PC-3 (cell line): ENCODE results near the gene JPT1.

ENCODE experiments used
- CTCF ChIP-seq: fragments of 300-600 bp; sonication (generic); conservative IDR thresholded peaks from 2 replicates; pipeline ENCODE4 v1.5.1; 2017; ENCODE audit warnings: antibody characterized with exemption, low read depth, mild to moderate bottlenecking, low read length
- EZH2 ChIP-seq: fragments of 300-600 bp; sonication (generic); IDR thresholded peaks from one replicate; pipeline ENCODE4 v1.6.1; 2017; ENCODE audit warnings: antibody characterized with exemption, mild to moderate bottlenecking, low read length; ENCODE audit not compliant: unreplicated experiment

DNA sequence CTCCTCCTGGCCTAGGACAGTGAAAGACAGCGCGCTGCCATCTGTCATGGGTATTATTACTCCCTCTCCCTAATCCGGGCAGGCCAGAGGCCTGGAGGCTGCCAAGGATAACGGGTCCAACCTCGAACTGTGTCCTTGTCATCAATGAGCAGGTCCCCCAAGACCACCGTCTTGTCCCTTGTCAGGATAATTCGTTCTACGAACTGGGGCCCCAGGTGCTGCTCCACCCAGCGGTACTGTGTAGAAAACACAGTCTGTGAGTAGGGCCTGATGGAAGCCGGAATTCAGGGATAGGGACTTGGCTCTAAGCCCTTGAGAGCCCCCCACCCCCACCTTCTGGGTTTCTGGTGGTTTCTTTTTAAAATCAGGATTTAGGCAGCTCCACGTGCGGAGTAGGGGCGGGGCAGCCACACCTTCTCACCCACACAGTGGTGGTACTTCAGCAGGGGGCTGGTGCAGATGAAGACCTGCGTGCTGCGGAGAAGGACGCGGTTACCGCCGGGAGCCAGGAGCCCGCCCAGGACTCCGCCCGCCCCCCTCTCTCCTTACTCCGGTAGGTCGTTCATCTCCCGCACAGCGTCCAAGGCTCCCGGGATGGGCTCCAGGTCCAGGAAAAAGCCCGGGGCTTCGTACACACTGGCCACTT lies 23.6 kb downstream of the JPT1 start:
- TF ChIP-seq EZH2 (no peak), CTCF (peak; percentile 70)
